Measurements from ENCODE around the gene MAST4.
"Not testable (repeated sequence)": the region's sequence is repeated elsewhere in the genome, so short reads cannot be mapped to it uniquely, and the experiment has no call there.

Gene MAST4

DNA sequence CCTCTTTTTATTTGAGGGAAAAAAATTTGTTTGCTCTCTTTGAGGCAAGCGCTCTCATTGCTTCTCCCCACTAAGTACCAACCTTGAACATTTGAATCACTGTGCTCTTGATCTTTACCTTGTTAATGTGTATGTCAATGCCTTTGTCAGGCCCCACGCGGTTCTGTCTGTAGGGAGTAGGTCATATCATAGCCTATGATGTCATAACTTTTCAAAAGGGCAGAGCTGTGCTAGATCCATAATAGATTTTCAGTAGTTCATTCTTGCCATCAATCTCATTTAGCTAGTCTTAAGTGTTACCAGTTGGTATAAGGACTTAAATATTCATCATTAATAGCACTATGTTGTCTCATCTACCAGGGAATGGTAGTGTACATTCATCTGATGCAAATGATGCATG is 56.6 kb downstream of the MAST4 start:
- DNase-seq: no peak

DNA sequence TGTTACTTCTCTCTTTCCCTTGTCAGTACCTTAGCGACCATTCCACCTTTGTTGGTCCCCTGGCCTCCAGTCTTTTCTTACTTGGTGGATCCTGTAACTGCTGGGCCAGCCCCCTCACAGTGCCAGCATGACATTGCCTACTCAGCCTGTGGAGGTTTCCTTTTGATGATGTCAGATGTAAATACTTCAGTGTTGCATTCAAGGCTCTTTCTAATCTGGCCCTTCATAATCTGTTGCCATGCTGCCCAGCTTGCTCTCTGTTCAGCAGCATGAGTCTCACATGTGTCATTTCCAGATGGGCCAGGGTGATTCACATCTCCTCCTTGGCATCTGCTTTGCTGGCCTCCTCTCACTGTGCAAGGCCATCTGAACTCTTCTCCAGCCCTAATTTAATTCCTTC is 57.1 kb downstream of the MAST4 start:
- no peak for DNase-seq

GRCh38 chr5:66655395-66656324 is 59.5 kb downstream of the MAST4 start:
- no peak for DNase-seq

DNA sequence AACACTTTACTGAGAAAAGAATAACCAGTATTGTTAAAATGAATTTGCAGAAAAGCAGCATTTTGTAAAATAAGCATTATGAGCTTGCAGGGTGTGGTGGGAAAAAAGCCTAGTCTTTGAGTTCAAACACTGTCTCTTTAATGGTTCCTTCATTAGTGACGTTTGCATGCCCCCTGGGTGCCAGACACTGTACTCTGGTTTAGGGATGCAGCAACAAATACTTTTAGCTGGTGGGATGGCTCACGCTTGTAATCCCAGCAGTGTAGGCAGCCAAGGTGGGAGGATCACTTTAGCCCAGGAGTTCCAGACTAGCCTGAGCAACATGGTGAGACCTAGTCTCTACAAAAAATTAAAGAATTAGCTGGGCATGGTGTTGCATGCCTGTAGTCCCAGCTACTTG is 62.3 kb downstream of the MAST4 start:
- no peak for DNase-seq

- DNase-seq: no peak
Measured at GRCh38 chr5:66659780-66660179, 63.6 kb downstream of the MAST4 start.

GRCh38 chr5:66660396-66660795 is 64.2 kb downstream of the MAST4 start:
- DNase-seq: no peak

DNA sequence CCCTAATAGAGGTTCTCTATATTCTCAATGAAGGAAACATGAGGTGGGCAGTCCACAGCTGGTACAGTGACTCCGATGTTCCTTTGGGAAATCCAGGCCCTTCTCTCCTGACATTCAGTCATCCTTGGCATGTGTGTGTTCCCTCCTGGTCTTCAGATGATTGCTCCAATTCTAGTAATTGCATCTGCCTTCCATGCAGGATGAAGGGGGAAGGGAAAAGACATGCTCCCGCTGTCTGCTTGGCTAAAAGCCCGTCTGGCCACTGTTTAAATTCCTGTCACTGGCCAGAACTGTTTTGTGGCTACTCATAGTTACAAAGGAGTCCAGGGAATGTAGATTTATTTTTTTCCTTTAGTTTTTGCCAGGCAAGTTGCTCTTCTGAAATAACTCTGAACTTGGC is 65.0 kb downstream of the MAST4 start:
- DNase-seq: no peak

DNA sequence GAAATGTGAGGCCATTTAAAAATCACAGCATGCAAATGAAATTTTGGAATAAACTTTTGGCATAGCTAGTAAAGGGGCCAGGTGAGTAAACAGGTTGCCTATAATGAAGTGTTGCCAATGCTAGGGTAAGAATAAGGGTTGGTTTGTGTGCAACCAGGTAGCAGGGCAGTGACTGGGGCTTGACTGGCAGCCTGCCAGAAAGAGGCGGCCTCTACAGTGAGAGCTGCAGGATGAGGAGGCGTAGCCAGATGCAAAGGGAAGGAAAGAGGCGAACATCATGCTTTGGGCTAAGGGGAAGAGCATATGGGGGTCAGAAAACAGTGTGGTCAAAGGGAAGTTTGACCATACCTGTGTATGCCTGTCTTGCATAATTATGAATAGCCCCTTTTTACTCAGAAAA is 70.6 kb downstream of the MAST4 start:
- no peak for DNase-seq

- DNase-seq: no peak
Measured at GRCh38 chr5:66669086-66669861, 73.1 kb downstream of the MAST4 start.

DNA sequence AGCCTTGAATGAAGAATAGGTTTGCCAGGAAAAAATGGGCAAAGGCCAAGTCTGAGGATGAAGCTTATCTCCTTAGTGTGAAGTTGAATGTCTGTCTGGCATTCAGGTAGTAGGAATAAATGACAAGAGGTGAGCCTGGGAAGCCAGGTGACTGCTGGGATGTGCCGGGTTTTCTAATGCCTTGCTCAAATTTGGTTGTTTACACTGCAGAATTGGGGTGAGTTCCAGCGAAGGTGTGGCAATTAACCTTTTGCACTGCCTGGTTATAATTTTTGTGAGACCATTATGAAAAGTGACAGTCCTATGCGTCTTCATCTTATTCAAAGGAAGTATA is 73.6 kb downstream of the MAST4 start:
- DNase-seq: no peak

DNA sequence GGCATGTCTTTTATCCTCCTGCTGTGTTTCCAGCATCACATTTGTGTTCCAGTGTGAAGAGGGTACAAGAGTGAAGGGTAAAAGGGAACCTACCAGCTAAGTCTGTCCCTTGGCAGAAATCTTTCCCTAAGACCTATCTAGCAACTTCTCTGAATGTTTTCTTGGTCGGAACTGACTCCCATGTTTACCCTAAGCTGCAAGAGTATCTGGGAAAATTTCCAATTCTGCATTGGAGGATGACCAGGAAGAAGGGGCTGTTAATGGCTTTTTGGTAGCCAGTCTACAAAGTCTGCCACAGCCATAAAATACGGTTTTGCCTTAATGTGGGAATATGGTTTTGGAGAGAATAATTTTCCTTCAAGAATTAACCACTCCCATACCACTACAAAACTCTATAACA is 75.1 kb downstream of the MAST4 start:
- no peak for DNase-seq

DNA sequence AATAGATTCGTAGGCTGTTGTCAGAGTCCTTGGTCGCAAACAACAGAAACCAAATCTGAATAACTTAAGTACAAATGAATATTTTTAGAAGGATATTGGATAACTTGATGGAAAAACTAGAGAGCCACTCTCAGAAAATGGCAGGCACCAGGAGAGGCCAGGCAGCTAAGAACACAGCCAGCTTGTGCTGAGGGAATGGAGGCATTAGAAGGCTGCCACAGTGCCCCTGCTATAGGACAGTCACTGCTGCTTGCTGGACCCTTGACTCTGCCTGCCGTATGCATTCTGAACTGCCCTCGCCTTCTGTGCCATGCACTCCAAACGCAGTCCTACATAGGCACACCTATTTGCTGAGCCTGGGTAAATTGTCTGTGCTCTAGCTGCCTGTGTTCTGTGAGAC is 78.6 kb downstream of the MAST4 start:
- no peak for DNase-seq

DNA sequence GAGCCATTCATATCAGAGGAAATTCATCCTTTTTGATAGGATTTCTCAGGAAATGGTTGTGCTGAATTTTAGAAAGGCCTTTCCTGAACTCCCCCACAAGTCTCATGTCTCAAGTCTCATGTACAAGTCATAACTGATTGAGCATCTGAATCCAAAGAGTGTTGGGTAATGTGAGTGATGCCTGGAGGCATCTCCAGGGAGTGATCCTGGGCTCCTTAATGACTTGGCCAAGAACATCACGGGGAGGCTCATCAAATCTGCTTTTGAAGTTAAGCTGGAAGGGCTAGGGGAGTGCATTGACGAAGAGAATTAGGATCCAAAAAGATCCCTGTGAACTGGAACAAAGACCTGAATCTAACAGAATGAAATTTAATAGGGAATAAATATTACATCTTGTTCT is 79.2 kb downstream of the MAST4 start:
- DNase-seq: no peak

GRCh38 chr5:66680221-66680620 is 84.0 kb downstream of the MAST4 start:
- DNase-seq: no peak

- no peak for DNase-seq
Measured at GRCh38 chr5:66680804-66681203, 84.6 kb downstream of the MAST4 start.

DNA sequence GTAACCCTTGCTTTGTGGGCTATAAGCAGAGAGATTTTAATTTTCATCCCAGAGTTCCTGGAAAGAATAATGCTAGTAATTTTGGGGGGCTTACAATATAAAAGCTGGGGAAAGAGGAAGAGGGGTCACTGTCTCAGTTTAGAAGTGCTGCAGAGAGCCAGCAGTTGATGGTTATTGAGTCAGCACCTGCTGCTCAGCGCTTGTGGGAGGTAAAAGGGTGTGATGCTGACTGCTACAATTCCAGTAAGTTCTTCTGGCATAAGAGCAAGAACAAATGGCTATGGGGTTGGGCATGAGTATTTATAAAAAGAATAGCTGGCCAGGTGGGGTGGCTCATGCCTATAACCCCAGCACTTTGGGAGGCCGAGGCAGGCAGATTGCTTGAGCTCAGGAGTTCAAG is 88.5 kb downstream of the MAST4 start:
- DNase-seq: no peak

- DNase-seq: no peak
Measured at GRCh38 chr5:66689522-66690220, 93.5 kb downstream of the MAST4 start.

DNA sequence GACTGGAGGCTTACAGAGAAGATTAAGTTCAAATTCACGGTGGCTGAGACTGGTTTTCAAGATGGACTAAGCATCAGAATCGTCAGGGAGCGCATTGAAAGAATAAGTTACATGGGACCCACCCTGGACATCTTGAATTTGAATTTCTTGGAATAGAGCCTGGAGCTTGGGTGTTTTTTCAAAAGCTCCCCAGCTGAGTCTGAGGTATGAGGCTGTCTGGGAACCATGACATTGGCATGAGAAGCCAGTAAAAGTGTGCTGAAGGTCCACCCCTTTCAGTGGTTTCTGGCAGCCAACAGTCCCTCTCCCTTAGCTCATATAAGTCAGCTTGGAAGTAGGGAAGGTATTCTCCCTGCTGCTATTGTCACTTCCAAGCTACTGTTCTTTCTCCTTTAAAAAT is 97.8 kb downstream of the MAST4 start:
- no peak for DNase-seq

GRCh38 chr5:66695840-66696239 is 99.6 kb downstream of the MAST4 start:
- not testable (repeated sequence) for DNase-seq

DNA sequence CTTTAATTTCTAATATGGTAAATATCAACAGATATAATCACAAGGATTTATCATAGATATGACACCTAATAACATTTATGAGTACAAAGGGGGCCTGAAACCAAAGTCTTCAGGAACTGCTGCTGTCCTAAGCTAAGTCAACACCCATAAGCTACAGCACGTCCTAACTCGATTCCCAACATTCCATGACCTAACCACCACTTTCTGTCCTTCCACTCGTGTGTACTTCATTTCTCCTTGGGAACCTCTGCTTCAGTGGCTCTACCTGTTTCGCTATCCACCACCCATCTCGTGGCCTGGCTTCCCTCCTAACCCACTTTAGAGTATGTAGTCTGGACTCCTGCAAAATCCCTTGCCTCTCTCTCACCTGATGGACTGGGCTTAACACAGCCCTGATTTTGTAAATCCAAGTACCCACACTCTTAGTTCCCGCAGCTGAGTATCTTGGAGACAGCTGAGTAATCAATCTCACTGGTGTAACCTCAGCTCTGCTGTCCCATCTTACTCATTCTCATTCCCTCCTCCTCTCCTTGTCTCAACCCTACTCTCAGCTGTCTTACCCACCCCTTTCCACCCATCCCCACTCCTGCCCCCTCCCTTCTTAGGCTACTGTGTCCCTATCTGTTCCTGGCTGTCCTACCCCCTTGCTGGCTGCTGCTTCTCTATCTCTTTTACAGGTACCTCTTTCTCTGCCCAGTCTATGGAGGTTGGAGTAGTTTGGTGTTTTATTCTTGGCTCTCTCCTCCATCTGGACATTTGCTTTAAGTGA is 101.8 kb downstream of the MAST4 start:
- DNase-seq: no peak

GRCh38 chr5:66701244-66701643 is 105.1 kb downstream of the MAST4 start:
- DNase-seq: no peak

DNA sequence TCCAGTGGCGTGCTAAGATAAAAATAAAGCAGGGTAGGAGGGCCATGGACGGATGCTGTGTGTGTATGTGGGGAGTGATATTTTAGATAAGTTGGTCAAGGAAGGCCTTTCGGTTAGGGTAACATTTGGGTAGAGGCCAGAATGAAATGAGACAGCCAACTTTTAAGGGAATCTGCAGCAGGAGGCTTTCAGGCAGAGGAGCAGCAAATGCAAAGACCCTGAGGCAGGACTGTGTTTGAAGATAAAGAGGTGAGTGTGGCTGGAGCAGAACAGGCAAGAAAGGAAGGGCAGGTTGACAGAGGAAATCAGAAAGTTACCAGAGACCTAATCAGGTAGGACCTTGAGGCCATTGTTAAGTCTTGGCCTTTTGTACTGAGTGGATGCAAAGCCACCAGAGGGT is 106.2 kb downstream of the MAST4 start:
- DNase-seq: no peak
